ENCODE measurements around the gene BRSK1. TPM values are rescaled to one million over a fixed set of nuclear protein-coding genes. Genes with fewer than 3 reads are reported as not detected.
A peak's percentile ranks its signal among the peaks of the same experiment; 100 is the strongest.

Gene BRSK1
- polyA plus RNA-seq, 3 donors = not detected

DNA sequence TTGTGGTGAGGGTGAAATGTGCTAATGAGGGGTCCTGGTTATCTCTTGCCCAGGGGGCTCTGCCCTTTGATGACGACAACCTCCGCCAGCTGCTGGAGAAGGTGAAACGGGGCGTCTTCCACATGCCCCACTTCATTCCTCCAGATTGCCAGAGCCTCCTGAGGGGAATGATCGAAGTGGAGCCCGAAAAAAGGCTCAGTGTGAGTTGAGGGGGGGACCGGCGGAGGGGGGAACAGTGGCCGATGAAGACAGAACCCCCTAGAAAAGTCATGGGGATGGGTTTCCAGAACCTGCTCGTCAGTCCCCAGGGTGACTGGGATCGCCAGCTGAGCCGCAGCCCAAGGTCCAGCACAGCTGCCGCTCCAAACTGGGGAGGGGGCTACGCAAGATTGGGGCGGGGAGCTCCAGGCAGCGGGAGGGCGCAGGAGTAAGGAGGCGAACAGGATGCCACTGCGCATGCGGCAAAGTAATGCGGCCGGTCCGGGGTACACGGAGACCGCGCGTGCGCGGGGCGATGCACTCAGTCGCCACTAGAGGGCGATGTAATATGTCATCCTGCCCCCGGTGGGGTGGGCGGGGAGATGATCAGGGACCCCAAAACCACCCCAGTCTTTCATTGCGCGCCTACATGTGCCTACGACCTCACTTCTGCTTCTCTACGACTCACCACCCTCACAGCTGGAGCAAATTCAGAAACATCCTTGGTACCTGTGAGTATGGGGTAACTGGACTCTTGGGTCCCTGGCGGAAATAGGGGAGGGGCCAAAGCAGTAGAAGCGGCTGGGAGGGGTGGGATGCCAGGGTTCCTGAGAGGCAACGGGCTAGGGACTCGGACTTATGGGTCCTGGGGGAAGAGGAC is 17.9 kb downstream of the BRSK1 start:
- Histone ChIP-seq H2AFZ (ENCODE audit: insufficient read depth, low read depth, low read length, poor library complexity, severe bottlenecking) (peak overlapping the region; percentile 93), H3K27ac (ENCODE audit: low read depth in 1 of 2, low read length in 2 of 2) (no peak overlapping the region), H3K4me1 (ENCODE audit: control insufficient read depth in 1 of 2, insufficient read depth in 2 of 2, low read length in 2 of 2) (peaks cover 10 to 12% of the 10 kb centered on the region in 2 donors), H3K9ac (ENCODE audit: insufficient read depth, low read length, poor library complexity, severe bottlenecking) (peak overlapping the region; percentile 13), H3K4me2 (replicated peaks; ENCODE audit: extremely low read depth, low read length, poor library complexity, severe bottlenecking) (peak overlapping the region; percentile 74), H4K20me1 (ENCODE audit: insufficient read depth, low read length) (no peaks in the 10 kb centered on the region), H3K27me3 (ENCODE audit: control insufficient read depth in 2 of 2, insufficient read depth in 2 of 2, low read length in 2 of 2) (no peaks in the 10 kb centered on the region), H3K9me3 (replicated peaks in 1 of 2; ENCODE audit: control insufficient read depth in 1 of 2, insufficient read depth in 1 of 2, low read length in 2 of 2) (no peaks in the 10 kb centered on the region), H3K36me3 (replicated peaks in 1 of 2; ENCODE audit: control insufficient read depth in 1 of 2, insufficient read depth in 2 of 2, low read length in 2 of 2) (no peaks in the 10 kb centered on the region), H3K4me3 (replicated peaks in 1 of 3; ENCODE audit: low read depth in 2 of 3, low read length in 3 of 3) (peak overlapping the region in 2 of 3 experiments; percentile 26 to 65), H3K79me2 (ENCODE audit: insufficient read depth, low read length) (no peaks in the 10 kb centered on the region)
- peaks cover 13% of the 10 kb centered on the region for H3K4me1 Mint-ChIP-seq
- no peaks in the 10 kb centered on the region for H3K36me3 Mint-ChIP-seq
- DNase-seq = peak; percentile 78 to 92 (median 85)
- peak overlapping the region in 3 of 7 donors; percentile 25 to 72 (median 30) for H3K27ac Mint-ChIP-seq
- peaks cover 0 to 2% (median 0%) of the 10 kb centered on the region in 7 donors for H3K9me3 Mint-ChIP-seq
- peak overlapping the region; percentile 66 to 79 for H3K4me3 Mint-ChIP-seq
- intact Hi-C loops (cut with micrococcal nuclease) = loop anchor here (5.0 kb wide), 3 partner anchors 36 to 86 kb away; partner anchors contain the start of genes KMT5C (in 2 of the 2), RPL28 (in 1 of the 2) and TMEM238 (in 1 of the 2)
- TF ChIP-seq, protein P1, sequence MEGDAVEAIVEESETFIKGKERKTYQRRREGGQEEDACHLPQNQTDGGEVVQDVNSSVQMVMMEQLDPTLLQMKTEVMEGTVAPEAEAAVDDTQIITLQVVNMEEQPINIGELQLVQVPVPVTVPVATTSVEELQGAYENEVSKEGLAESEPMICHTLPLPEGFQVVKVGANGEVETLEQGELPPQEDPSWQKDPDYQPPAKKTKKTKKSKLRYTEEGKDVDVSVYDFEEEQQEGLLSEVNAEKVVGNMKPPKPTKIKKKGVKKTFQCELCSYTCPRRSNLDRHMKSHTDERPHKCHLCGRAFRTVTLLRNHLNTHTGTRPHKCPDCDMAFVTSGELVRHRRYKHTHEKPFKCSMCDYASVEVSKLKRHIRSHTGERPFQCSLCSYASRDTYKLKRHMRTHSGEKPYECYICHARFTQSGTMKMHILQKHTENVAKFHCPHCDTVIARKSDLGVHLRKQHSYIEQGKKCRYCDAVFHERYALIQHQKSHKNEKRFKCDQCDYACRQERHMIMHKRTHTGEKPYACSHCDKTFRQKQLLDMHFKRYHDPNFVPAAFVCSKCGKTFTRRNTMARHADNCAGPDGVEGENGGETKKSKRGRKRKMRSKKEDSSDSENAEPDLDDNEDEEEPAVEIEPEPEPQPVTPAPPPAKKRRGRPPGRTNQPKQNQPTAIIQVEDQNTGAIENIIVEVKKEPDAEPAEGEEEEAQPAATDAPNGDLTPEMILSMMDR (IDR thresholded peaks at IDR 0.05) = peak; percentile 95
- 3% methylated on average over 19 of the region's 42 CpGs for WGBS (ENCODE audit: insufficient coverage)
- peaks cover 0 to 13% (median 3%) of the 10 kb centered on the region in 3 donors for H3K27me3 Mint-ChIP-seq (ENCODE audit: low read depth in 3 of 3)

DNA sequence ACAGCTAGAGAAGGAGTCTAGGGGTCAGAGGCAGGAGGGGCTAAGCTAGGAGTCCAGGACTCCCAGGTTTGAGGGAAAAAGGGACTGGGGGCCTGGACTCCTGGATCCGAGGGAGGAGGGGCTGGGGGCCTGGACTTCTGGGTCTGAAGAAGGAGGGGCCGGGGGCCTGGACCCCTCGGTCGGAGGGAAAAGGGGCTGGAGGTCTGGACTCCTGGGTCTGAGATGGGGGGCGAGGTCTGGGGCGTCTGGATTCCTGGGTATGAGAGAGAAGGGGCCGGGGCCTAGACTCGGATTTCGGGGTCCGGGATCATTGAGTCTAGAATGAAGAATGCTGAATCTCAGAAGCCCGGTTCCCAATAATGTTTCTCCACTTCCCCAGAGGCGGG is 18.5 kb downstream of the BRSK1 start:
- H3K4me3 ChIP-seq (replicated peaks in 1 of 3; ENCODE audit: low read depth in 2 of 3, low read length in 3 of 3) = peak overlapping the region in 1 of 3 experiments; percentile 65
- Mint-ChIP-seq H3K9me3 (peaks cover 0 to 2% (median 0%) of the 10 kb centered on the region in 7 donors), H3K4me3 (no peak overlapping the region), H3K27ac (peak overlapping the region in 1 of 7 donors; percentile 25), H3K4me1 (peaks cover 13% of the 10 kb centered on the region), H3K27me3 (ENCODE audit: low read depth in 3 of 3) (peaks cover 0 to 13% (median 3%) of the 10 kb centered on the region in 3 donors), H3K36me3 (no peaks in the 10 kb centered on the region)
- no peaks in the 10 kb centered on the region for H3K79me2 ChIP-seq (ENCODE audit: insufficient read depth, low read length)
- H3K27ac ChIP-seq (ENCODE audit: low read depth in 1 of 2, low read length in 2 of 2) = no peak overlapping the region
- no peaks in the 10 kb centered on the region for H3K9me3 ChIP-seq (replicated peaks in 1 of 2; ENCODE audit: control insufficient read depth in 1 of 2, insufficient read depth in 1 of 2, low read length in 2 of 2)
- H4K20me1 ChIP-seq (ENCODE audit: insufficient read depth, low read length) = no peaks in the 10 kb centered on the region
- intact Hi-C loops (cut with micrococcal nuclease) = loop anchor here (5.0 kb wide), 3 partner anchors 35 to 85 kb away; partner anchors contain the start of genes KMT5C (in 2 of the 2), RPL28 (in 1 of the 2) and TMEM238 (in 1 of the 2)
- H3K4me1 ChIP-seq (ENCODE audit: control insufficient read depth in 1 of 2, insufficient read depth in 2 of 2, low read length in 2 of 2) = peaks cover 10 to 12% of the 10 kb centered on the region in 2 donors
- DNase-seq = no peak
- no peaks in the 10 kb centered on the region for H3K36me3 ChIP-seq (replicated peaks in 1 of 2; ENCODE audit: control insufficient read depth in 1 of 2, insufficient read depth in 2 of 2, low read length in 2 of 2)
- 64% methylated on average over 8 of the region's 12 CpGs for WGBS (ENCODE audit: insufficient coverage)
- H3K27me3 ChIP-seq (ENCODE audit: control insufficient read depth in 2 of 2, insufficient read depth in 2 of 2, low read length in 2 of 2) = no peaks in the 10 kb centered on the region
- peak overlapping the region; percentile 93 for H2AFZ ChIP-seq (ENCODE audit: insufficient read depth, low read depth, low read length, poor library complexity, severe bottlenecking)
- no peak overlapping the region for H3K9ac ChIP-seq (ENCODE audit: insufficient read depth, low read length, poor library complexity, severe bottlenecking)
- H3K4me2 ChIP-seq (replicated peaks; ENCODE audit: extremely low read depth, low read length, poor library complexity, severe bottlenecking) = peak overlapping the region; percentile 74
- TF ChIP-seq, protein P1 (IDR thresholded peaks at IDR 0.05) = no peak
